Caco-2 (cell line): ENCODE data around the gene EXOC1. TPM values are rescaled to one million over a fixed set of nuclear protein-coding genes. Genes with fewer than 3 reads are reported as not detected.

Source experiments
- BruUV-seq: library from RNA; stranded (reverse); fragments of 400-500 nt; replicated peaks from 2 replicates; lab custom pipeline; 2021; lab: Mats Ljungman, UMichigan
- CTCF ChIA-PET: fragments of 300-600 bp; sonication (Branson Sonifier 250); formaldehyde crosslinking; loops from one replicate; lab custom pipeline; 2022; ENCODE audit warnings: antibody characterized with exemption; lab: Charles Lee
- POLR2A ChIA-PET: fragments of 300-600 bp; sonication (Branson Sonifier 250); formaldehyde crosslinking; loops from one replicate; lab custom pipeline; 2022; ENCODE audit warnings: antibody characterized with exemption; lab: Charles Lee
- DNase-seq, 2 experiments: peaks; one replicate each; pipeline versions ENCODE4 v3.0.0 to v3.0.0-alpha.2; 2020 to 2022
- H3K27me3 ChIP-seq: replicated peaks from 2 replicates; pipeline ENCODE4 v1.6.0; 2011; ENCODE audit warnings: low read length; ENCODE audit not compliant: control insufficient read depth, insufficient read depth
- H3K36me3 ChIP-seq: 2 replicates; pipeline ENCODE4 v1.5.1; 2011; ENCODE audit warnings: low read length; ENCODE audit not compliant: control insufficient read depth, insufficient read depth
- H3K4me1 ChIP-seq: fragments of 250-450 bp; sonication (Bioruptor Pico); 2 replicates; pipeline ENCODE4 v1.5.1; 2020; ENCODE audit warnings: mild to moderate bottlenecking
- H3K4me3 ChIP-seq: 2 replicates; pipeline ENCODE4 v1.5.1; 2011; ENCODE audit warnings: low read depth, mild to moderate bottlenecking, control low read depth, low read length
- H3K9me3 ChIP-seq: fragments of 250-450 bp; sonication (Bioruptor Pico); 2 replicates; pipeline ENCODE4 v1.5.1; 2020; ENCODE audit warnings: mild to moderate bottlenecking, moderate library complexity
- H3K27ac Mint-ChIP-seq: one replicate; pipeline ENCODE4 v1.8.0; 2022; ENCODE audit warnings: mixed read lengths; ENCODE audit not compliant: unreplicated experiment
- H3K27me3 Mint-ChIP-seq: one replicate; pipeline ENCODE4 v1.8.0; 2022; ENCODE audit warnings: mixed read lengths; ENCODE audit not compliant: insufficient read depth, unreplicated experiment
- H3K36me3 Mint-ChIP-seq: one replicate; pipeline ENCODE4 v1.8.0; 2022; ENCODE audit warnings: mild to moderate bottlenecking, mixed read lengths; ENCODE audit not compliant: insufficient read depth, unreplicated experiment
- H3K4me1 Mint-ChIP-seq: one replicate; pipeline ENCODE4 v1.8.0; 2022; ENCODE audit warnings: low read depth, mixed read lengths; ENCODE audit not compliant: unreplicated experiment
- H3K4me3 Mint-ChIP-seq: one replicate; pipeline ENCODE4 v1.8.0; 2022; ENCODE audit warnings: mild to moderate bottlenecking, moderate library complexity, mixed read lengths; ENCODE audit not compliant: unreplicated experiment
- H3K9me3 Mint-ChIP-seq: one replicate; pipeline ENCODE4 v1.8.0; 2022; ENCODE audit warnings: mixed read lengths; ENCODE audit not compliant: unreplicated experiment
- CTCF ChIP-seq, 2 experiments: fragments of 200-600 bp in 1 of 2; IDR thresholded peaks; 1 replicate in 1 of 2; 2 replicates in 1 of 2; pipeline versions ENCODE4 v1.5.1 to v1.8.0; 2011 to 2022; ENCODE audit warnings: antibody characterized with exemption in 1 of 2, control low read depth in 1 of 2, inconsistent platforms in 1 of 2, low read depth in 1 of 2, low read length in 1 of 2, mild to moderate bottlenecking in 1 of 2, moderate library complexity in 1 of 2; ENCODE audit not compliant: insufficient read depth in 1 of 2, severe bottlenecking in 1 of 2, unreplicated experiment in 1 of 2
- intact Hi-C: fragments of 100-400 bp; cut with micrococcal nuclease; formaldehyde crosslinking; loops from one replicate; pipeline ENCODE4 v1.10.0; 2022; ENCODE audit not compliant: unreplicated experiment
- total RNA-seq: library from RNA; stranded (reverse); gene quantifications from 2 replicates; pipeline ENCODE4 v1.2.3, GENCODE V29; 2022

The EXOC1 gene
- total RNA-seq, 1 experiment from 2014 or later = 19.9 TPM

GRCh38 chr4:55830048-55830447 lies 23.4 kb upstream of the EXOC1 start:
- no peaks in the 10 kb centered on the region for H3K9me3 ChIP-seq
- no peak for DNase-seq
- H3K9me3 Mint-ChIP-seq = no peaks in the 10 kb centered on the region
- no peaks in the 10 kb centered on the region for H3K27me3 ChIP-seq
- POLR2A ChIA-PET = no interaction called here
- no peak overlapping the region for H3K27ac Mint-ChIP-seq
- no peaks in the 10 kb centered on the region for H3K36me3 Mint-ChIP-seq
- CTCF ChIA-PET = no interaction called here
- H3K4me1 Mint-ChIP-seq = no peaks in the 10 kb centered on the region
- no peak overlapping the region for H3K4me3 Mint-ChIP-seq
- H3K36me3 ChIP-seq = no peaks in the 10 kb centered on the region
- no peak overlapping the region for H3K4me3 ChIP-seq
- intact Hi-C loops = no loop called here
- no TSS peak for BruUV-seq
- H3K4me1 ChIP-seq = no peaks in the 10 kb centered on the region
- no peak for TF ChIP-seq CTCF (IDR thresholded peaks at IDR 0.05; ENCODE audit: insufficient read depth in 1 of 2, low read depth in 1 of 2, low read length in 1 of 2, severe bottlenecking in 1 of 2, unreplicated experiment in 1 of 2)
- peaks cover 20% of the 10 kb centered on the region for H3K27me3 Mint-ChIP-seq

- no peak for DNase-seq
- CTCF ChIA-PET = no interaction called here
- peaks cover 20% of the 10 kb centered on the region for H3K27me3 Mint-ChIP-seq
- intact Hi-C loops = no loop called here
- BruUV-seq = no TSS peak
- no peaks in the 10 kb centered on the region for H3K36me3 Mint-ChIP-seq
- TF ChIP-seq CTCF (IDR thresholded peaks at IDR 0.05; ENCODE audit: insufficient read depth in 1 of 2, low read depth in 1 of 2, low read length in 1 of 2, severe bottlenecking in 1 of 2, unreplicated experiment in 1 of 2) = no peak
- H3K4me3 Mint-ChIP-seq = no peak overlapping the region
- Histone ChIP-seq H3K4me1 (no peaks in the 10 kb centered on the region), H3K9me3 (no peaks in the 10 kb centered on the region), H3K27me3 (no peaks in the 10 kb centered on the region), H3K36me3 (no peaks in the 10 kb centered on the region), H3K4me3 (no peak overlapping the region)
- POLR2A ChIA-PET = no interaction called here
- H3K4me1 Mint-ChIP-seq = no peaks in the 10 kb centered on the region
- H3K9me3 Mint-ChIP-seq = no peaks in the 10 kb centered on the region
- H3K27ac Mint-ChIP-seq = no peak overlapping the region
Measured at GRCh38 chr4:55830716-55831115, 22.7 kb upstream of the EXOC1 start.

- H3K27ac Mint-ChIP-seq = no peak overlapping the region
Measured at GRCh38 chr4:55834086-55834795, 19.2 kb upstream of the EXOC1 start.

More at GRCh38 chr4:55834086-55834795, 19.2 kb upstream of the EXOC1 start:
- Histone ChIP-seq H3K4me1 (no peaks in the 10 kb centered on the region), H3K27me3 (no peaks in the 10 kb centered on the region), H3K9me3 (no peaks in the 10 kb centered on the region), H3K36me3 (no peaks in the 10 kb centered on the region), H3K4me3 (no peak overlapping the region)
- peaks cover 9% of the 10 kb centered on the region for H3K27me3 Mint-ChIP-seq
- ChIA-PET POLR2A (no interaction called here), CTCF (no interaction called here)
- no peaks in the 10 kb centered on the region for H3K36me3 Mint-ChIP-seq
- no TSS peak for BruUV-seq
- no peak overlapping the region for H3K4me3 Mint-ChIP-seq
- no peaks in the 10 kb centered on the region for H3K4me1 Mint-ChIP-seq
- no peak for TF ChIP-seq CTCF (IDR thresholded peaks at IDR 0.05; ENCODE audit: insufficient read depth in 1 of 2, low read depth in 1 of 2, low read length in 1 of 2, severe bottlenecking in 1 of 2, unreplicated experiment in 1 of 2)
- intact Hi-C loops = no loop called here
- DNase-seq = no peak
- no peaks in the 10 kb centered on the region for H3K9me3 Mint-ChIP-seq
